K562 (cell line): ENCODE results near the gene OR5K2. TPM values are rescaled to one million over a fixed set of nuclear protein-coding genes. Genes with fewer than 3 reads are reported as not detected.

Experiments
- ATAC-seq: fragments of 200-7000 bp; cut with Tn5 transposase; 3 replicates; pipeline ENCODE4 v1.9.1; 2020; ENCODE audit warnings: moderate library complexity
- BruUV-seq: library from RNA; stranded (reverse); fragments of 400-500 nt; replicated peaks from 2 replicates; lab custom pipeline; 2021; lab: Mats Ljungman, UMichigan
- CTCF ChIA-PET: fragments of 300-600 bp; formaldehyde crosslinking; extraction: SDS; loops from one replicate; lab custom pipeline; 2021; ENCODE audit warnings: low intra/inter-chr PET ratio; lab: Yijun Ruan, JAX
- POLR2A ChIA-PET: fragments of 300-600, 350-650 bp; sonication (Branson Sonifier 250); formaldehyde crosslinking; extraction: SDS; loops from one replicate; lab custom pipeline; 2021; ENCODE audit warnings: antibody characterized with exemption, inconsistent platforms; lab: Yijun Ruan, JAX
- DNase-seq, 4 experiments: peaks; one replicate each; pipeline versions ENCODE4 v3.0.0 to v3.0.0-alpha.2; 2011 to 2018; ENCODE audit warnings: low spot score in 3 of 4, mixed read lengths in 3 of 4; ENCODE audit errors: extremely low read depth in 1 of 4
- FAIRE-seq: peaks from 2 replicates; lab custom pipeline; 2011; peaks lifted over from hg19 to GRCh38; lab: Jason Lieb, UNC
- H2AFZ ChIP-seq: 2 replicates; pipeline ENCODE4 v1.6.0; 2011; ENCODE audit warnings: low read depth, low read length, control low read depth, inconsistent platforms
- H3K27ac ChIP-seq: fragments of 200-600 bp; 3 replicates; pipeline ENCODE4 v1.8.0; 2011; ENCODE audit warnings: low read depth, mild to moderate bottlenecking, control low read depth, inconsistent platforms, low read length, moderate library complexity, mixed read lengths; ENCODE audit errors: extremely low read depth
- H3K27me3 ChIP-seq, 2 experiments: fragments of 300-600 bp in 1 of 2; 2 replicates in 1 of 2; 3 replicates in 1 of 2; pipeline versions ENCODE4 v1.6.0 to v1.8.0; 2011; ENCODE audit warnings: inconsistent platforms in 2 of 2, low read length in 2 of 2, mild to moderate bottlenecking in 1 of 2, mixed read lengths in 1 of 2, moderate library complexity in 1 of 2; ENCODE audit not compliant: control insufficient read depth in 2 of 2, insufficient read depth in 2 of 2
- H3K36me3 ChIP-seq: fragments of 300-600 bp; 3 replicates; pipeline ENCODE4 v1.8.0; 2011; ENCODE audit warnings: mild to moderate bottlenecking, low read length, inconsistent platforms; ENCODE audit not compliant: control insufficient read depth, insufficient read depth
- H3K4me1 ChIP-seq, 2 experiments: fragments of 200-600 bp in 1 of 2; replicated peaks in 1 of 2; 2 replicates in 1 of 2; 3 replicates in 1 of 2; pipeline versions ENCODE4 v1.5.1 to v1.8.0; 2011; ENCODE audit warnings: inconsistent platforms in 2 of 2, low read length in 2 of 2, mild to moderate bottlenecking in 1 of 2, mixed read lengths in 1 of 2, moderate library complexity in 1 of 2; ENCODE audit not compliant: control insufficient read depth in 2 of 2, insufficient read depth in 2 of 2
- H3K4me2 ChIP-seq: 2 replicates; pipeline ENCODE4 v1.6.1; 2011; ENCODE audit warnings: low read length, control low read depth, inconsistent platforms, mixed read lengths; ENCODE audit not compliant: insufficient read depth
- H3K4me3 ChIP-seq: fragments of 200-600 bp; sonication (generic), shearing (Covaris generic); 2 replicates; pipeline ENCODE4 v1.5.1; 2016; ENCODE audit warnings: control low read depth, inconsistent platforms
- H3K79me2 ChIP-seq: fragments of 200-600 bp; 3 replicates; pipeline ENCODE4 v1.8.0; 2011; ENCODE audit warnings: low read length, inconsistent platforms; ENCODE audit not compliant: control insufficient read depth, insufficient read depth
- H3K9ac ChIP-seq, 2 experiments: 2 replicates each; pipeline versions ENCODE4 v1.6.0 to v1.6.1; 2011; ENCODE audit warnings: low read depth in 2 of 2, low read length in 2 of 2, control low read depth in 1 of 2, inconsistent platforms in 1 of 2, mild to moderate bottlenecking in 1 of 2, mixed read lengths in 1 of 2; ENCODE audit not compliant: insufficient read depth in 1 of 2
- H3K9me1 ChIP-seq: one replicate; pipeline ENCODE4 v1.6.0; 2011; ENCODE audit warnings: inconsistent platforms, mild to moderate bottlenecking, low read length, moderate library complexity; ENCODE audit not compliant: control insufficient read depth, insufficient read depth
- H3K9me3 ChIP-seq: replicated peaks from 2 replicates; pipeline ENCODE4 v1.5.1; 2011; ENCODE audit warnings: low read depth, low read length, inconsistent platforms; ENCODE audit not compliant: control insufficient read depth, insufficient read depth
- H4K20me1 ChIP-seq: replicated peaks from 2 replicates; pipeline ENCODE4 v1.6.1; 2011; ENCODE audit warnings: low read length, inconsistent platforms, mixed read lengths; ENCODE audit not compliant: control insufficient read depth, insufficient read depth
- MEIS2 ChIP-seq: fragments of 450-650 bp; IDR thresholded peaks from 2 replicates; pipeline ENCODE4 v1.6.1; 2014; ENCODE audit warnings: mild to moderate bottlenecking; ENCODE audit not compliant: partially characterized antibody
- NRF1 ChIP-seq, 2 experiments: fragments of 450-650 bp; IDR thresholded peaks in 1 of 2; conservative IDR thresholded peaks in 1 of 2; 2 replicates each; pipeline ENCODE4 v1.6.1; 2014; ENCODE audit warnings: mild to moderate bottlenecking in 2 of 2
- PRPF4 ChIP-seq: fragments of 200-400 bp; formaldehyde crosslinking; IDR thresholded peaks from one replicate; pipeline ENCODE4 v1.6.1; 2017; ENCODE audit warnings: low read length, low read depth, mild to moderate bottlenecking; ENCODE audit not compliant: insufficient read depth, poor library complexity, severe bottlenecking
- WGBS: fragments of 100-300 bp; shearing (Covaris generic); methylation state at CpG from one replicate; pipeline ENCODE4 v1.1.6; 2016; ENCODE audit warnings: low coverage, mixed read lengths; ENCODE audit not compliant: insufficient coverage; ENCODE audit errors: missing lambda C conversion rate; 5-methylcytosine and 5-hydroxymethylcytosine counted together
- in situ Hi-C: fragments of 300-500 bp; cut with MboI; formaldehyde crosslinking; loops from 4 replicates; pipeline ENCODE4 v1.15.0; 2018; ENCODE audit warnings: inconsistent platforms, mixed read lengths
- intact Hi-C: fragments of 100-400 bp; cut with micrococcal nuclease; formaldehyde crosslinking; loops from 2 replicates; pipeline ENCODE4 v1.14.2; 2022
- polyA plus RNA-seq, 8 experiments: library from polyadenylated mRNA; depleted of rRNA in 4 of 8; stranded (reverse) in 5 of 8; unstranded in 3 of 8; fragments of >200 nt; fragmentation: Nextera tagmentation in 2 of 8; fragmentation: Illumina TruSeq in 1 of 8; extraction: Ambion mirVana in 2 of 8; extraction: Trizol in 1 of 8; gene quantifications; 2 replicates each; pipeline versions ENCODE4 v1.2.1 to v1.2.3, GENCODE V29; 2011 to 2014; ENCODE audit warnings: inconsistent platforms in 1 of 8, missing spikeins in 1 of 8
- total RNA-seq, 7 experiments: library from RNA; depleted of rRNA in 6 of 7; stranded (reverse); fragments of >200 nt in 6 of 7; fragmentation: Illumina TruSeq in 2 of 7; extraction: Trizol in 2 of 7; gene quantifications; 2 replicates each; pipeline versions ENCODE4 v1.2.1 to v1.2.3, GENCODE V29; 2011 to 2021; ENCODE audit warnings: low replicate concordance in 1 of 7
- TF ChIP-seq, protein P1 (sequence below): sonication (generic); formaldehyde crosslinking; IDR thresholded peaks from 2 replicates; pipeline ENCODE4 v1.9.0; 2022; ENCODE audit warnings: mild to moderate bottlenecking, missing genetic modification reagents

Gene OR5K2
- total and polyA plus RNA-seq, 9 of the 15 experiments (the other 6 are each of a cell fraction or from before 2014, with no cell fraction given): not detected

DNA sequence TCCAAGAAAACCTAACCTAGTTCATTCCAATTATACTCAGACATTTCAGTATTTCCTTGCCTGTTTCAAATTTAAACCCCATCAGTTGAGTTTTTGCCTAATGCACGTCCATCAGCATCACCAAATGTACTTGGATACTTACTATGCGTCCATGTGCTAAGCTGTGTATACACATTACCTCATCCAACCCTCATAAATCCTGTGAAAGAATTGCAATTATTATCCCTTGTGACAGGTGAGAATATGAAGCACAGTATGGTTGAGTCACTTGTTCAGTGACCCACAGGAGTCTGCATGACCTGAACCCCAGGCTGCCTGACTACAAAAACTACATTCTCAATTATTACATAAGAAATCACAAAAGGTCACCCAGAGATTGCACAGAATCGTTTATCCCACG is 2.5 kb downstream of the OR5K2 start:
- ATAC-seq (no peak), FAIRE-seq (no peak), DNase-seq (no peak)
- H3K4me2 ChIP-seq: no peak overlapping the region
- no peaks in the 10 kb centered on the region for H3K9me3 ChIP-seq
- H2AFZ ChIP-seq: no peak overlapping the region
- no peak overlapping the region for H3K4me3 ChIP-seq
- intact Hi-C loops (no loop called here), in situ Hi-C loops (no loop called here)
- CTCF ChIA-PET: no interaction called here
- H4K20me1 ChIP-seq: no peaks in the 10 kb centered on the region
- no peaks in the 10 kb centered on the region for H3K27me3 ChIP-seq
- TF ChIP-seq MEIS2: peak; percentile 11
- TF ChIP-seq, protein P1, sequence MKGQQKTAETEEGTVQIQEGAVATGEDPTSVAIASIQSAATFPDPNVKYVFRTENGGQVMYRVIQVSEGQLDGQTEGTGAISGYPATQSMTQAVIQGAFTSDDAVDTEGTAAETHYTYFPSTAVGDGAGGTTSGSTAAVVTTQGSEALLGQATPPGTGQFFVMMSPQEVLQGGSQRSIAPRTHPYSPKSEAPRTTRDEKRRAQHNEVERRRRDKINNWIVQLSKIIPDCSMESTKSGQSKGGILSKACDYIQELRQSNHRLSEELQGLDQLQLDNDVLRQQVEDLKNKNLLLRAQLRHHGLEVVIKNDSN (CRISPR knock-in tag): no peak
- no peaks in the 10 kb centered on the region for H3K36me3 ChIP-seq
- H3K4me1 ChIP-seq: peaks cover 0 to 5% of the 10 kb centered on the region in 2 experiments; a peak in 1 of 5 replicates
- 10% methylated on average over 4 of the region's 4 CpGs for WGBS
- no peak overlapping the region for H3K27ac ChIP-seq
- no peak overlapping the region for H3K9ac ChIP-seq
- POLR2A ChIA-PET: no interaction called here
- H3K9me1 ChIP-seq: no peaks in the 10 kb centered on the region
- no TSS peak for BruUV-seq
- H3K79me2 ChIP-seq: no peaks in the 10 kb centered on the region

DNA sequence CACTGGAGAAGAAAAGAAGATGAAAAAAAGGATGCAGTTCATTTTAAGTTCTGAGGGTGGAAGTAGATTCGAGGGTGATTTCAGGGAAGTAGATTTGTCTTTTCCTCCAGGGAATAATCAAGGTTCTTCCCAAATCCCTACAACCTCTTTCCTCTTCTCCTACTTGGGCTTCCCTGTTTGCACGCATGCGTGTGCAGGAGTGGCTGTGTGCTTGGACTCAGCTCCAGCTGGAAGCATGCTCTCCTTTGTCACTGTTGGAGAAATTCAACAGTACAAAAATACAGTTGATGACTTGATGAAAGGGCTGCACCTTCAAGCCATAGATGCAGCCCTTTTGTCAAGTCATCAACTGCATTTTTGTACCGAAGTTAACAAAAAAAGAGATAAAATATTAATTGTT is 3.8 kb downstream of the OR5K2 start:
- no peaks in the 10 kb centered on the region for H4K20me1 ChIP-seq
- H3K27me3 ChIP-seq: no peaks in the 10 kb centered on the region
- intact Hi-C loops: no loop called here
- DNase-seq: no peak
- H3K9me3 ChIP-seq: no peaks in the 10 kb centered on the region
- POLR2A ChIA-PET: no interaction called here
- 23% methylated on average over 4 of the region's 4 CpGs for WGBS
- H3K4me2 ChIP-seq: no peak overlapping the region
- no peak overlapping the region for H3K27ac ChIP-seq
- no peak for FAIRE-seq
- no peak overlapping the region for H3K9ac ChIP-seq
- no peaks in the 10 kb centered on the region for H3K9me1 ChIP-seq
- BruUV-seq: no TSS peak
- TF ChIP-seq NRF1 (conservative IDR thresholded peaks at IDR 0.05 in 1 of 2, IDR thresholded peaks at IDR 0.05 in 1 of 2) (0 out of 4 replicates have a peak, but pooled peaks of 1 of the 2 experiments have one; percentile 13), PRPF4 (no peak)
- TF ChIP-seq, all 486 proteins: peak for 1
- CTCF ChIA-PET: no interaction called here
- peaks cover 0 to 5% of the 10 kb centered on the region in 2 experiments; a peak in 1 of 5 replicates for H3K4me1 ChIP-seq
- H3K4me3 ChIP-seq: no peak overlapping the region
- ATAC-seq: no peak
- H2AFZ ChIP-seq: no peak overlapping the region
- in situ Hi-C loops: no loop called here
- H3K36me3 ChIP-seq: no peaks in the 10 kb centered on the region
- no peaks in the 10 kb centered on the region for H3K79me2 ChIP-seq
